Testis (tissue), 2 donors: Measurements from ENCODE around the gene SULT1A3.

Experiments used
- POLR2A ChIP-seq: fragments of 450-650 bp; IDR thresholded peaks from one replicate; pipeline ENCODE4 v1.6.1; 2017; ENCODE audit warnings: antibody characterized with exemption, mild to moderate bottlenecking, moderate library complexity
- TF ChIP-seq, protein P1 (sequence below), 3 experiments: fragments of 450-650 bp in 2 of 3; fragments of 200-600 bp in 1 of 3; sonication (generic) in 1 of 3; IDR thresholded peaks; one replicate each; pipeline ENCODE4 v1.5.1; 2016 to 2019; ENCODE audit warnings: antibody characterized with exemption in 3 of 3, mild to moderate bottlenecking in 2 of 3, moderate library complexity in 1 of 3

- TF ChIP-seq, protein P1, sequence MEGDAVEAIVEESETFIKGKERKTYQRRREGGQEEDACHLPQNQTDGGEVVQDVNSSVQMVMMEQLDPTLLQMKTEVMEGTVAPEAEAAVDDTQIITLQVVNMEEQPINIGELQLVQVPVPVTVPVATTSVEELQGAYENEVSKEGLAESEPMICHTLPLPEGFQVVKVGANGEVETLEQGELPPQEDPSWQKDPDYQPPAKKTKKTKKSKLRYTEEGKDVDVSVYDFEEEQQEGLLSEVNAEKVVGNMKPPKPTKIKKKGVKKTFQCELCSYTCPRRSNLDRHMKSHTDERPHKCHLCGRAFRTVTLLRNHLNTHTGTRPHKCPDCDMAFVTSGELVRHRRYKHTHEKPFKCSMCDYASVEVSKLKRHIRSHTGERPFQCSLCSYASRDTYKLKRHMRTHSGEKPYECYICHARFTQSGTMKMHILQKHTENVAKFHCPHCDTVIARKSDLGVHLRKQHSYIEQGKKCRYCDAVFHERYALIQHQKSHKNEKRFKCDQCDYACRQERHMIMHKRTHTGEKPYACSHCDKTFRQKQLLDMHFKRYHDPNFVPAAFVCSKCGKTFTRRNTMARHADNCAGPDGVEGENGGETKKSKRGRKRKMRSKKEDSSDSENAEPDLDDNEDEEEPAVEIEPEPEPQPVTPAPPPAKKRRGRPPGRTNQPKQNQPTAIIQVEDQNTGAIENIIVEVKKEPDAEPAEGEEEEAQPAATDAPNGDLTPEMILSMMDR (IDR thresholded peaks at IDR 0.05): no peak
- TF ChIP-seq POLR2A: no peak
These were observed 13.2 kb upstream of the SULT1A3 start for GRCh38 chr16:30185683-30186421.
